Stimulated activated CD4-positive, alpha-beta T cell treated with anti-CD3 and anti-CD28 coated beads, Interleukin-15, amount 100 ng/mL, for 24 hours (primary cell): ENCODE data around the gene PTPN22.
A peak's percentile ranks its signal among the peaks of the same experiment; 100 is the strongest.

ENCODE experiments used
- DNase-seq: peaks from one replicate; pipeline ENCODE4 v3.0.0-alpha.2; 2020

The PTPN22 gene

GRCh38 chr1:113871597-113872113, at the start of gene PTPN22:
Gene PTPN22 (minus strand): TSS chr1:113871712.
- DNase-seq, result peak; percentile 84

DNA sequence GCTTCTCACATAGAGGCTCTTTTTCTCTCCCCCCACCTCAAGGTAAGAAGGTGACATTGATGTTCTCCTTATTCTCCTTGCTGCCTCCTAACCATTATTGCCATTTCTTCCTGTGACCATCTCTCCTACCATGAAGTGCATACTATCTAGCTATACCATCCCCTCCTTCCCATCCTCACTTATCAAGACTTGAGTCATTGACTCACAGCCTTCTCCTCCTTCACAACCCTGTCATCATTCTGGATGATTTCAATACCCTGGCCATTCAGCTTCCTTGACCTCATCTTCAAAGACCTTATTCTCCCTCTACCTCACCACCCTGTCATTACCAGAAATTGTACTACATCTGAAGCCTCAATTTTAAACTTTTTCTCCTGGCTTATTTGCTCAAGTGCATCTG, 46.7 kb upstream of the PTPN22 start:
- DNase-seq, result no peak

DNA sequence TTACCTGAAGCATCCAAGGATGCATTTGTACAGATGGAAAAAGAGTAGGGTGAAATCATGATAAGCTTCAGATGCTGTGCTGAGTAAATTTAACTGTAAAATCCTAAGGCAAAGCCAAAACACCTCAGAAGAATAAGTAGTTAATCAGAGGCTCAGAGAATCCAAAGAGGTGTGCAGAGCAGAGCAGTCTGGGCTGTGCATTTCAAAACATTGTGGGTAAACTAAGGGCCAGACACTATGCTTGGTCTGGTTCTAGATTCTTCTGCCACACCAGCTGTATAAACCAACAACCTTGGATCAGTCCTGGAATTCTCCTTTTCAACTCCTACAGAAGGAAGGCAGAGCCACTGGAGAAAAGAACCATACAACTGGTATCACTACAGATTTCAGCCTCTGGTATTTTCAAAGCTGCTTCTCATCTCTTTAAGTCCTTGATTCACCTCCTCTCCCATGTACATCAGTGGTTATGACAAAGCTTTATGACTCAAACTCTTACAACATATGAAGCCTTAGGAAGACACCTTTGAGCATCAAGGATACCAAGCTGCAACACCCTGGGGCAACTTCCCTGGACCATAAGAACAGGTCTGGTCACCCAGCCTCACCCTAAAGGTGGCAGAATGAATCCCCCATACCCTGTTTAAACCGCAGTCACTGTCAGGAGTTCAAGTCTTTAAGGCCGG, 46.0 kb upstream of the PTPN22 start:
- DNase-seq, result no peak

DNA sequence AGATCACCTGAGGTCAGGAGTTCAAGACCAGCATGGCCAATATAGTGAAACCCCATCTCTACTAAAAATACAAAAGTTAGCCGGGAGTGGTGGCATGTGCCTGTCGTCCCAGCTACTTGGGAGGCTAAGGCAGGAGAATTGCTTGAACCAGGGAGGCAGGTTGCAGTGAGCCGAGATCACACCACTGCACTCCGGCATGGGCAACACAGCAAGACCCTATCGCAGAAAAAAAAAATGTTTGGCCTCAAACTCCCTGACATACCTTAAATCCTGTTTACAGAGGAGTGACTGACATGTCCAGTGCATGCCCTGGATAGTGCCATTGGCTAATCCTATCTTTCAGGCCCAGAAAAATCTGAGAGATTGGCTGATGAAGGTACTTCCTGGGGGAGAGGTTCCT, 45.5 kb upstream of the PTPN22 start:
- no peak for DNase-seq

DNA sequence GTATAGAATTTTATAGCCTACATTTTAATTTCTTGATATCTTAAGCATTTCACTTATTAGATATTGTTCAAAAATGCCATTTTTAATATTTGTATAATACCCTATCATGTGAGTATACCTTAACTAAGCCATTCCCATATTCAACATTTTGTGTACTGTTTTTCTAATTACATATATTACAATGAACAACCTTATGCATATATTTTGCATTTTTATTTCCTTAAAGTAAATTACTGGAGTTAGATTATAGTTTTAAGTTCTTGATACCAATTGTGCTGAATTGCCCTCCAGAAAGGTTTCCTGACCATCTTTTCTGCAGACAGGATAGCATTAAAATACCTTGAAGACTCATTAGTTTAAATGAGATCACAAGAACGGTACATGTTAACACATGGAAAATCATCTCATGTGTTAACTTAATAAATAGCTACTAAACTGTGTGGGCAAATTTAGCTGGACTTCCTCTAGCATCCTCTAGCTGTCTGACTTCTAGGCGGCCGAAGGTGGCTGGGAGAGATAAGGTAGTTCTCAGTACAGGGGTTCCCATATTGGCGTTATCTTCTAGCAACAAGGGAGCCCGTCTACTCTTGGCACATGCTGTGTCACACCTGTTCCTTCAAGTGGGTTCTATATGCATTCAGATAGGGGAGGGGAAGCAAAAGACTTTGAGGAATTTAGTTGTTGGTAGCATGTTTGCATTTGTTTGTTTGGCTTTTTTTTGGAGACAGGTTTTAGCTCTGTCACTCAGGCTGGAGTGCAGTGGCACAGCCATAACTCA, 42.6 kb upstream of the PTPN22 start:
- no peak for DNase-seq

- DNase-seq, result no peak
These were observed 41.8 kb upstream of the PTPN22 start for GRCh38 chr1:113913312-113913668.

DNA sequence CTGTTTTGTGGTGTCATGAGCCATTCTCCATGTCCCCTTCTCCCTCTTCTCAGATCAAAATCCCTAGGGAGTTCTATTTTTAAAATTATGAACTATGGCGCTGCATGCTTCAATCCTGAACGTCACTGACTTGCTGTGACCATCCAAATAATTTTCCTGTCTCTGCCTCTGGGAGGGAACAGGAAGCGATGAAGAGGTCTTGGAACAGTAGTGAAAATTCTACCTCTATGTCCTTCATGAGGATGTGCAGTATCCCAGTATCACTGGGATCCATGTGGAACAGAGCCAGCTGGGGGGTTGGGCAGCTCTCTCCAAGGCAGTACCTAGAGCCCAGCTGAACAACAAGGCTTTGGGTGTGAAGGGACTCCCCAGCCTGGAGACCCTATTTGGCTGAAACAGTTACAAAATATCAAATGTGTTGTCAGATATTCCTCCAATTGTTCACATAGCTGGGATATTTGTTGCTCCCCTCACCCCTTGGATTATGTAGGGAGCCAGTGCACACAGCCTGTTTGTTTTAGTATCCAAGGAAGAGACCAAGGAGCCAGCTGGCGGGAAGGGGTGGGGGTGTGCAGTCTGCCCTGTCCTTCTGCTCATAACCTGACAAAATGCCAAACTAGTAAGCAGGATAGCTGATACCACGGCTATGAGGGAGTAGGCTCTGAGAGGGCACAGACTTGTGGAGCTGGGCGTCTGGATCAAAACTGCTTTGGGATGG, 41.2 kb upstream of the PTPN22 start:
- DNase-seq, result no peak

DNA sequence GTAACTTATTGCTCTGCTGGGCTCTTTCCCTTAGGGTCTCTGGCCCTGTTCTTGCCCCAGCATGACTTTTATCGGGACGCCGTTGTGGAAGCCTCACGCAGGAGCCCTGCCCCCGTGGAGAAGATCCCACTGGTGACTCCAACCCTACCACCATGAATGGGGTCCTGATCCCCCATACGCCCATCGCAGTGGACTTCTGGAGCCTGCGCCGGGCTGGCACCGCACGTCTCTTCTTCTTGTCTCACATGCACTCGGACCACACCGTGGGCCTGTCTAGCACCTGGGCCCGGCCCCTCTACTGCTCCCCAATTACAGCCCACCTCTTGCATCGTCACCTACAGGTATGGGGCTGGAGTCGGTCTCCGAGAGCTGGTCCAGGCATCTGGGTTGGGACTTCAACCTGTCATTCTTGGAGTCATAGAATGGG, 33.9 kb upstream of the PTPN22 start:
- DNase-seq, result peak; percentile 47

DNA sequence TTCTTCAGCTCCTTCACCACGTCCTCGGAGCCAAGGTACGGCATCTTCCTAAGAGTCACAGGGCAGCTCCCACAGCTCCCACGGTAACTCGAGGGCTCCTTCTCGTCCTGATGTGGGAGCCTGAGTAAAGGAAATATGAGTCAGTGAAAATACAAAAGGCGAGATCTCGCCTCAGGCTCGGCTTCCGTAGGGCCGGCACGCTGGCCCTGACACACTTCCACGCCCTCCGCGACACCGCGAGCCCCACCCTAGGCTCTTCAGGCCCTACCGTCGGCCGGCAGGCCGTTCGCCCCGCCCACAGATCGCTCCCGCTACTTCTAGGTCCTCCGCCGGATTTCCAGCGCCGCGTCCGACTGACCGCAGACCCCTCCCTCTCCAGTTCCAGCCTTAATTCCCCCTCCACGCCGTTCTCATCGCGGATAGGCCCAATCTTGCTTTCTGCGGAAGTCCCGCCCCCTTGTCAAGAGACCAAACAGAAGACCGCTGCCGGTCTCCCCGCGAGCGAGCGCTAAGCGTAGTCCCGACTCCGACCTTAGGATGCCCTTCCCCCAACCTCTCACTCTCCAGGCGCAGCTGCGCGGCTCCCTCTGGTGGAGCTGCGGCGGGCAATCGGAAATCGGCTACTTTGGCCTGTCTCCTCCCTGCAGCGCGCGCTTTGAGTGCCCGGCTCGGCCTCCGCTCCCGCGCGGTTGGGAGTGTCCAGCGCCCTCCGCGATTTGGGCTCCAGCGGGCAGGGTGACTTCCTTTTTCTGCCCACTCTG, 33.3 kb upstream of the PTPN22 start, which contains the start of the genes AP4B1 and DCLRE1B:
AP4B1 (minus strand) TSS at position 126 of the 761 bp plus-strand sequence; CDS start at position 44, 82 bp downstream.
DCLRE1B (plus strand) TSS at position 653 of the 761 bp plus-strand sequence. CDS start 261 bp downstream, outside the sequence.
- peak; percentile 99 for DNase-seq

GRCh38 chr1:113904293-113904673, 32.8 kb upstream of the PTPN22 start:
- DNase-seq, result no peak

DNA sequence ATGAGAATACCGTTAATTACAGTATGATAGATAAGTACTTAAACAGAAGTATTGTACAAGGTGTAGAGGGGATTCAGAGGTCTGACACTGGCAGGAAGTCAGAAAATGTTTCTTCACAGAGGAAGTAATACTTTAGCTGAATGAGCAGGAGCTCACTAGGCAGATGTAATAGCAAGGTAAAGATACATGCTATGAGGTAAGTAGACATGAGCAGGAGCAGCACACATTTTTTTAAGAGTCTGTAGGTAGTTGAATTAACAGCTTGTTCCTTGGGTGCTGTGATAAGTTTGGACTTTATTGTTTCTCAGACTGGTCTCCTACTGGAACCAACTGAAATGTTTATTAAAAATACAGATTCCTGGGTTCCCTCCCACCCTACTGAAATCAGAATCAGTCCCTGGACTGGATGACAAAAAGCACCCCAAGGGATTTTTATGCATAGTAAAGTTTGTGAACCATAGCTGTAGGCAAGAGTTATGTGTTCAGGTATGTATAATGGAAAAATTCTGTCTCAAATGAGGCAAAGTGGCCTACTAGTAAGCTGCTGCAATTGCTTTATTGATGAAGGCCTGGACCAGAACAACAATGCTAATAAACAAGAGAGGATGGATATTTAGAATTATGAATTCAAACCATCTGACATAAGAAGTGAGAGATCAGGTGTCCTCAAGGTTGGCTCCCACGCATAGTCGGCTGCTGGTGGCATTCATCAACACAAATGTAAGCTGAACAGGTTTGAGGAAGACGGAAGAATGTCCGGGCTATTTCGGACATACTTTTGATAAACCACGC, 32.2 kb upstream of the PTPN22 start:
- peak; percentile 30 for DNase-seq

DNA sequence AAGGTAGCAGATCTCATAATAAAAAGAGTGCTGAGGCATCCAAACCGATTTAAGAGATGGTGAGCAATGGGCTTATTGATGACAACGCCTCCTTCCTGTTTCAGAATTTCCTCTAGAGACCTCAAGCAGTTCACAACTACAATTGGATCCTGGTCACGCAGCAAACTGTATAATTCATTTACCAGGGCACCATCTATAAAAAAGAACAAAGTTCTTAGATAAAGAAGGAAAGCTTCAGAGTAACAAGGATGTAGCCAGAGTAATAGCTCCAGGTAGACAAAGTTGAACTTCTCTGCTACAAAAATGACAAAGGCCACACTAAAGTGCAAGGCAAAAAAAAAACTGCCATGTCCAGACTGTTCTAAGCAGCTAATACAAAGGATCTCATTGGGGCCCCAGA, 29.7 kb upstream of the PTPN22 start:
- no peak for DNase-seq

- no peak for DNase-seq
These were observed 27.6 kb upstream of the PTPN22 start for GRCh38 chr1:113899111-113899510.

- DNase-seq, result no peak
These were observed 26.8 kb upstream of the PTPN22 start for GRCh38 chr1:113898241-113898814.

GRCh38 chr1:113895961-113896360, 24.4 kb upstream of the PTPN22 start:
- no peak for DNase-seq

DNA sequence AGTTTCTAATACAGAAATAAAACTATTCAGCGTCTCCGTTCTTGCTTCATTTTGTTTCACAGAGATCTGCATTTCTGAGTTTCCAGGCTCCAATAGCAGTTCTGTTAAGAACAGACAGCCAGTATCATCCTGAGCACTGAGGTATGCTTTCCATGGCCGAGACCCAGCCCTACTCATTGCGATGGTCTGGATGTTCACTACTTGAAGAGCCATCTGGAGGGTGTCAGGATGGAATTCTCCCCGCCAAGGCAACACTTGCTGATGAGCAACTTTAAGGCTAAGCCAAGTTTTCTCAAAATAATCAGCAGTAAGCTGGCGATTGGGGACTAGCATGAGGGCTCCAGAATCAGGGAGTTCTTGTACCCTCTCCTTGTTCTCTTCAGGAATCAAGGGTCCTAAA, 23.6 kb upstream of the PTPN22 start:
- no peak for DNase-seq

GRCh38 chr1:113893267-113893666, 21.8 kb upstream of the PTPN22 start:
- DNase-seq, result no peak

DNA sequence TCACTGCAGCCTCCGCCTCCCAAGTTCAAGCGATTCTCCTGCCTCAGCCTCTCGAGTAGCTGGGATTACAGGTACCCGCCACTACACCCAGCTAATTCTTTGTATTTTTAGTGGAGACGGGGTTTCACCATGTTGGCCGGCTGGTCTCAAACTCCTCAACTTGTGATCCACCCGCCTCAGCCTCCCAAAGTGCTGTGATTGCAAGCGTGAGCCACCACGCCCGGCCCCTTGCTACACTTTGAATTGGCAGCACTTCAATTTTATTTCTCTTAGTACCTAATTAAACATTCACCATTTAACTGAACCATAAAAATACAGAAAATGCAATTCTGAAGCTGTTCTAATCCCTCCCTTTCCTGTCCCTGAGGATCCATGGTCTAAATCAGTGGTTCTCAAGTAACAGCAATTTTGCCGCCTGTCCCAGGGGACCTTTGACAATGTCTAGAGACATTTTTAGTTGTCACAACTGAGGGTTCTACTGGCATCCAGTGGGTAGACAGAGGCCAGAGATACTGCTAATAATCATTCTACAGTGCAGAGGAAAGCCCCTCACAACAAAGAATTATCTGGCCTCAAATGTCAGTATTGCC, 20.2 kb upstream of the PTPN22 start:
- DNase-seq, result no peak

DNA sequence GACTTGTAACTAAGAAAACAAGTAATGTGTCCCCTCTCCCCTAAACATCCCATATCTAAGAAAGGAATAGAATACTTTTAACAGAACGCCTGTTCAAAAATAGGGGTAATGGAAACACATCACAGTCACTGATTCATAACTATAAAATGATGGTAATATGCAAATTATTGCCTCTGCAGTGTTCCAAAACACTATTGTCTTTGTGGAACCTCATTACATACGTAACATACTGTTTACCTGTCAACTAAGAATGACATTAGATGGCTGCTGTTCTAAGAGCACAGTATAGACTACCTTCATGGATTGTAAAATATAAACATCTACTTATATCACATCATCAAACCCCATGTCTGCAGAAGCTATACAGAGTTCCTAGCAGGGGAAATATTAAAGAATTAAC, 19.3 kb upstream of the PTPN22 start:
- DNase-seq, result no peak

GRCh38 chr1:113887402-113888175, 16.1 kb upstream of the PTPN22 start, which contains the start of gene BCL2L15:
Gene BCL2L15 (minus strand): TSS chr1:113887581. CDS start chr1:113887375, 206 bp downstream.
- no peak for DNase-seq
